Neutrophil (primary cell): ENCODE data around the gene ST6GALNAC4.

Experiments used
- H3K27ac ChIP-seq: fragments of 200-600 bp; sonication (generic); 2 replicates; pipeline ENCODE4 v1.5.1; 2016; ENCODE audit warnings: mild to moderate bottlenecking, moderate library complexity
- H3K27me3 ChIP-seq: fragments of 200-600 bp; sonication (generic); 2 replicates; pipeline ENCODE4 v1.6.0; 2016; ENCODE audit warnings: mild to moderate bottlenecking
- H3K36me3 ChIP-seq: fragments of 200-600 bp; sonication (generic); 2 replicates; pipeline ENCODE4 v1.5.1; 2017
- H3K4me1 ChIP-seq, 2 experiments: fragments of 200-600 bp in 1 of 2; sonication (generic) in 1 of 2; 1 replicate in 1 of 2; 2 replicates in 1 of 2; pipeline versions ENCODE4 v1.5.1 to v1.6.1; 2013 to 2016; ENCODE audit warnings: low read depth in 1 of 2, low read length in 1 of 2, mild to moderate bottlenecking in 1 of 2, moderate library complexity in 1 of 2; ENCODE audit not compliant: control insufficient read depth in 1 of 2, insufficient read depth in 1 of 2
- H3K4me3 ChIP-seq, 2 experiments: fragments of 200-600 bp in 1 of 2; sonication (generic) in 1 of 2; 1 replicate in 1 of 2; 2 replicates in 1 of 2; pipeline ENCODE4 v1.5.1; 2013 to 2016; ENCODE audit warnings: low read depth in 1 of 2, low read length in 1 of 2, mild to moderate bottlenecking in 1 of 2, moderate library complexity in 1 of 2
- H3K9me3 ChIP-seq: fragments of 200-600 bp; sonication (generic); 2 replicates; pipeline ENCODE4 v1.5.1; 2016
- CTCF ChIP-seq: fragments of 200-600 bp; sonication (generic); IDR thresholded peaks from 2 replicates; pipeline ENCODE4 v1.5.1; 2016; ENCODE audit warnings: antibody characterized with exemption

Gene ST6GALNAC4

GRCh38 chr9:127923771-127924170 is 6.9 kb upstream of the ST6GALNAC4 start:
- peaks cover 71% of the 10 kb centered on the region for H3K27me3 ChIP-seq
- no peak for TF ChIP-seq CTCF
- H3K36me3 ChIP-seq, result no peaks in the 10 kb centered on the region
- H3K4me1 ChIP-seq, result peaks cover 36 to 42% of the 10 kb centered on the region in 2 experiments
- no peaks in the 10 kb centered on the region for H3K9me3 ChIP-seq
- H3K4me3 ChIP-seq, result no peak overlapping the region
- no peak overlapping the region for H3K27ac ChIP-seq

GRCh38 chr9:127923046-127923445 is 6.2 kb upstream of the ST6GALNAC4 start:
- no peak for TF ChIP-seq CTCF
- H3K4me1 ChIP-seq, result peaks cover 43 to 46% of the 10 kb centered on the region in 2 experiments
- peaks cover 64% of the 10 kb centered on the region for H3K27me3 ChIP-seq
- H3K36me3 ChIP-seq, result no peaks in the 10 kb centered on the region
- H3K9me3 ChIP-seq, result no peaks in the 10 kb centered on the region
- H3K4me3 ChIP-seq, result no peak overlapping the region
- H3K27ac ChIP-seq, result no peak overlapping the region

- no peaks in the 10 kb centered on the region for H3K36me3 ChIP-seq
- no peak overlapping the region for H3K4me3 ChIP-seq
- TF ChIP-seq CTCF, result peak; percentile 97
- H3K27me3 ChIP-seq, result peaks cover 52% of the 10 kb centered on the region
- H3K4me1 ChIP-seq, result peaks cover 45 to 47% of the 10 kb centered on the region in 2 experiments
- no peaks in the 10 kb centered on the region for H3K9me3 ChIP-seq
- H3K27ac ChIP-seq, result no peak overlapping the region
Observed at GRCh38 chr9:127921557-127922120, 4.8 kb upstream of the ST6GALNAC4 start.

GRCh38 chr9:127920794-127921193 is 4.0 kb upstream of the ST6GALNAC4 start:
- Histone ChIP-seq H3K4me3 (no peak overlapping the region), H3K4me1 (peaks cover 53 to 55% of the 10 kb centered on the region in 2 experiments), H3K36me3 (no peaks in the 10 kb centered on the region), H3K27me3 (peaks cover 52% of the 10 kb centered on the region), H3K9me3 (no peaks in the 10 kb centered on the region), H3K27ac (no peak overlapping the region)
- TF ChIP-seq CTCF, result no peak

GRCh38 chr9:127919253-127919815 is 2.5 kb upstream of the ST6GALNAC4 start:
- no peaks in the 10 kb centered on the region for H3K36me3 ChIP-seq
- H3K9me3 ChIP-seq, result no peaks in the 10 kb centered on the region
- peaks cover 53 to 56% of the 10 kb centered on the region in 2 experiments for H3K4me1 ChIP-seq
- peaks cover 38% of the 10 kb centered on the region for H3K27me3 ChIP-seq
- H3K4me3 ChIP-seq, result peak overlapping the region; percentile 21 to 28
- H3K27ac ChIP-seq, result peak overlapping the region; percentile 47
- no peak for TF ChIP-seq CTCF
